PC-3 (cell line): ENCODE data around the gene PSMF1. TPM values are rescaled to one million over a fixed set of nuclear protein-coding genes. Genes with fewer than 3 reads are reported as not detected.

Experiments used
- ATAC-seq: fragments of 200-7000 bp; cut with Tn5 transposase; 2 replicates; pipeline ENCODE4 v1.9.1; 2020; ENCODE audit warnings: mild to moderate bottlenecking, moderate library complexity
- BruUV-seq: library from RNA; stranded (reverse); fragments of 400-500 nt; replicated peaks from 2 replicates; lab custom pipeline; 2021; lab: Mats Ljungman, UMichigan
- CTCF ChIA-PET: fragments of 300-600 bp; sonication (Branson Sonifier 250); formaldehyde crosslinking; loops from one replicate; lab custom pipeline; 2022; ENCODE audit warnings: antibody characterized with exemption; lab: Charles Lee
- POLR2A ChIA-PET: fragments of 300-600 bp; sonication (Branson Sonifier 250); formaldehyde crosslinking; loops from one replicate; lab custom pipeline; 2022; ENCODE audit warnings: antibody characterized with exemption; ENCODE audit not compliant: unreplicated experiment; lab: Charles Lee
- DNase-seq: peaks from one replicate; pipeline ENCODE4 v3.0.0-alpha.2; 2015
- H2AFZ ChIP-seq: fragments of 300-600 bp; sonication (generic); 2 replicates; pipeline ENCODE4 v1.6.0; 2016; ENCODE audit warnings: antibody characterized with exemption, low read length
- H3F3A ChIP-seq: fragments of 300-600 bp; sonication (generic); one replicate; pipeline ENCODE4 v1.6.0; 2017; ENCODE audit warnings: antibody characterized with exemption, low read length, control low read depth, mild to moderate bottlenecking; ENCODE audit not compliant: unreplicated experiment
- H3K27ac ChIP-seq: fragments of 300-600 bp; sonication (generic); 2 replicates; pipeline ENCODE4 v1.5.1; 2016; ENCODE audit warnings: mild to moderate bottlenecking, low read length
- H3K27me3 ChIP-seq: fragments of 300-600 bp; sonication (generic); 2 replicates; pipeline ENCODE4 v1.6.1; 2016; ENCODE audit warnings: low read length, mixed read lengths
- H3K36me3 ChIP-seq: fragments of 300-600 bp; sonication (generic); 2 replicates; pipeline ENCODE4 v1.6.1; 2016; ENCODE audit warnings: low read depth, mixed run types, low read length, mixed read lengths
- H3K4me1 ChIP-seq: fragments of 300-600 bp; sonication (generic); 2 replicates; pipeline ENCODE4 v1.5.1; 2016; ENCODE audit warnings: low read length; ENCODE audit not compliant: insufficient read depth
- H3K4me2 ChIP-seq: fragments of 300-600 bp; sonication (generic); 2 replicates; pipeline ENCODE4 v1.6.0; 2016; ENCODE audit warnings: low read length
- H3K4me3 ChIP-seq: fragments of 300-600 bp; sonication (generic); 2 replicates; pipeline ENCODE4 v1.5.1; 2016; ENCODE audit warnings: mild to moderate bottlenecking, low read length, mixed read lengths
- H3K79me2 ChIP-seq: fragments of 300-600 bp; sonication (generic); 2 replicates; pipeline ENCODE4 v1.6.1; 2017; ENCODE audit warnings: low read length, mixed read lengths
- H3K9ac ChIP-seq: fragments of 300-600 bp; sonication (generic); 2 replicates; pipeline ENCODE4 v1.6.0; 2016; ENCODE audit warnings: mild to moderate bottlenecking, low read length
- H3K9me2 ChIP-seq: fragments of 300-600 bp; sonication (generic); replicated peaks from 2 replicates; pipeline ENCODE4 v1.6.1; 2016; ENCODE audit warnings: mixed run types, low read length, mixed read lengths
- H3K9me3 ChIP-seq: fragments of 300-600 bp; sonication (generic); 2 replicates; pipeline ENCODE4 v1.6.1; 2016; ENCODE audit warnings: low read length, mixed read lengths
- H4K20me1 ChIP-seq: fragments of 300-600 bp; sonication (generic); 2 replicates; pipeline ENCODE4 v1.6.1; 2016; ENCODE audit warnings: low read length, mixed read lengths
- EZH2 ChIP-seq: fragments of 300-600 bp; sonication (generic); IDR thresholded peaks from one replicate; pipeline ENCODE4 v1.6.1; 2017; ENCODE audit warnings: antibody characterized with exemption, mild to moderate bottlenecking, low read length; ENCODE audit not compliant: unreplicated experiment
- EZH2phosphoT487 ChIP-seq: fragments of 300-600 bp; sonication (generic); IDR thresholded peaks from 2 replicates; pipeline ENCODE4 v1.6.1; 2018; ENCODE audit warnings: mild to moderate bottlenecking, antibody characterized with exemption, low read length, borderline replicate concordance
- intact Hi-C: fragments of 100-400 bp; cut with micrococcal nuclease; formaldehyde crosslinking; loops from 2 replicates; pipeline ENCODE4 v1.9.0; 2023
- total RNA-seq: library from RNA; depleted of rRNA; stranded (reverse); fragments of >200 nt; gene quantifications from 2 replicates; pipeline ENCODE4 v1.2.3, GENCODE V29; 2014
- TF ChIP-seq, protein P1 (sequence below): fragments of 300-600 bp; sonication (generic); conservative IDR thresholded peaks from 2 replicates; pipeline ENCODE4 v1.5.1; 2017; ENCODE audit warnings: antibody characterized with exemption, low read depth, mild to moderate bottlenecking, low read length

PSMF1 gene
- total RNA-seq, 1 experiment from 2014 or later = 60.8 TPM

DNA sequence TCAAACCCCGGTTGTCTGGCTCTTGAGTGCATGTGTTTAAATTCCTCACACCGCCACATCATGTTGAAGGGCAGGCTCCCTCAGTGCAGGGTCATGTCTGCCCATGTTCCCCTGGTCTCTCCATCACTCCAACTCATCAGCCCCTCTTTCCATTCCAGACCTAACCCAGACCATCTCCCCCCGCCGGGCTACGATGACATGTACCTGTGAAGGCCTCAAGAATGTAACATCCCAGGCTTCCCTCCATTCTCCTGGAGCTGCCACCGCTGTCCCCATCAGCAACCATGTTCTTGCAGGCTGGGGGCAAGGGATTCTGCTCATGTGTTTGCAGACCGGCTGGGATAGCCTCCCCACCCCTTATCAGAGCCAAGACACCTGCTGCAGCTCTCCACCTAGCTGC lies 46.5 kb downstream of the PSMF1 start:
- DNase-seq (no peak), ATAC-seq (no peak)
- Histone ChIP-seq H3K4me2 (no peak overlapping the region), H3K9me2 (no peaks in the 10 kb centered on the region), H3K9ac (no peak overlapping the region), H3K9me3 (no peaks in the 10 kb centered on the region), H3K27me3 (no peaks in the 10 kb centered on the region), H3K4me1 (no peaks in the 10 kb centered on the region), H3K36me3 (peaks cover 89% of the 10 kb centered on the region), H4K20me1 (no peaks in the 10 kb centered on the region; the same call in 1 of the 2 replicates), H3K4me3 (no peak overlapping the region), H2AFZ (no peak overlapping the region), H3K27ac (no peak overlapping the region), H3K79me2 (no peaks in the 10 kb centered on the region), H3F3A (no peaks in the 10 kb centered on the region)
- TF ChIP-seq EZH2 (no peak), EZH2phosphoT487 (no peak)
- TF ChIP-seq, protein P1, sequence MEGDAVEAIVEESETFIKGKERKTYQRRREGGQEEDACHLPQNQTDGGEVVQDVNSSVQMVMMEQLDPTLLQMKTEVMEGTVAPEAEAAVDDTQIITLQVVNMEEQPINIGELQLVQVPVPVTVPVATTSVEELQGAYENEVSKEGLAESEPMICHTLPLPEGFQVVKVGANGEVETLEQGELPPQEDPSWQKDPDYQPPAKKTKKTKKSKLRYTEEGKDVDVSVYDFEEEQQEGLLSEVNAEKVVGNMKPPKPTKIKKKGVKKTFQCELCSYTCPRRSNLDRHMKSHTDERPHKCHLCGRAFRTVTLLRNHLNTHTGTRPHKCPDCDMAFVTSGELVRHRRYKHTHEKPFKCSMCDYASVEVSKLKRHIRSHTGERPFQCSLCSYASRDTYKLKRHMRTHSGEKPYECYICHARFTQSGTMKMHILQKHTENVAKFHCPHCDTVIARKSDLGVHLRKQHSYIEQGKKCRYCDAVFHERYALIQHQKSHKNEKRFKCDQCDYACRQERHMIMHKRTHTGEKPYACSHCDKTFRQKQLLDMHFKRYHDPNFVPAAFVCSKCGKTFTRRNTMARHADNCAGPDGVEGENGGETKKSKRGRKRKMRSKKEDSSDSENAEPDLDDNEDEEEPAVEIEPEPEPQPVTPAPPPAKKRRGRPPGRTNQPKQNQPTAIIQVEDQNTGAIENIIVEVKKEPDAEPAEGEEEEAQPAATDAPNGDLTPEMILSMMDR = no peak
- POLR2A ChIA-PET = no interaction called here
- intact Hi-C loops = no loop called here
- CTCF ChIA-PET = no interaction called here
- TSS peak; percentile 72 for BruUV-seq

DNA sequence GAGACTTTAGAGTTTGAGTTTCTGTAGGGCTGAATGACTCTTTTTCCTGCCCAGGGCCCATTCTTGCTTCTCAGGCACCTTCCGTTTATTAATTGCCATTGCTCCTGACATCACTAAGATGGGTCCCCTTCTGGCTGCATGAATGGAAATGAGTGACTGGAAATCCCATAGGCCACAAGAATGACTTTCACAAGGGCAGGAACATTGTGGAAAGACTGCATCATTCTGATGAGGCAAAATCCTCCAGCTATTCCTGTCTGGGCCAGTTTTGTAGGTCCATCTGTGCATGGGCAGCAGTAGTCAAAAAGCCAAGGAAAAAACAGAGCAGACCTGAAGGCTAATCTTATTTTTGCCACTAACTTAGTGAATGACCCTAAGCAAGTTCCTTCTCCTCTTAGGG lies 47.1 kb downstream of the PSMF1 start:
- Histone ChIP-seq H3K9me3 (no peaks in the 10 kb centered on the region), H3K4me2 (no peak overlapping the region), H3K4me1 (no peaks in the 10 kb centered on the region), H3K9me2 (no peaks in the 10 kb centered on the region), H3F3A (no peaks in the 10 kb centered on the region), H3K36me3 (peaks cover 87% of the 10 kb centered on the region), H3K9ac (no peak overlapping the region), H2AFZ (no peak overlapping the region), H3K4me3 (no peak overlapping the region), H3K27ac (no peak overlapping the region), H3K79me2 (no peaks in the 10 kb centered on the region), H4K20me1 (no peaks in the 10 kb centered on the region; the same call in 1 of the 2 replicates), H3K27me3 (no peaks in the 10 kb centered on the region)
- intact Hi-C loops = no loop called here
- DNase-seq = no peak
- CTCF ChIA-PET = no interaction called here
- TF ChIP-seq EZH2 = no peak
- TF ChIP-seq, protein P1 = no peak
- no peak for TF ChIP-seq EZH2phosphoT487
- no peak for ATAC-seq
- no TSS peak for BruUV-seq
- POLR2A ChIA-PET = no interaction called here

DNA sequence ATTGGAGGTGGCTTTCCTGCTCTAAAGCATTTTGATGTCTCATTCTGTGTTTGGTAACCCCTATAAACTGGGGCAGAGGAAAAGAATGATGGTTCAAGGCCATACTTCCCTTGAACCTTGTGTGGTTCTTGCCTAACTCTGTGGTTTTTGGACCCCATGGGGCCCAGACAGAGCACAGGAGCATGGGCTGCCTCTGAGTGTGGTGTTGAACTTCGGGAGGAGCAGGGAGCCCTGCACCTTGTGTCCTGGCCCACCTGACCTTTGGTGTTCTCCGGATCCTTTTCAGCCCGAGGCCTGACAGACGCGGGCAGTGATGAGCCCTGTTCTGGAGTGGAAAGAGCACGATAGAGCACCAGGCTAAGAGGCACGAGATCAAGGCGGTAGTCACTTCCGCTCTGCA lies 47.5 kb downstream of the PSMF1 start:
- TF ChIP-seq EZH2phosphoT487 (no peak), EZH2 (no peak)
- TF ChIP-seq, protein P1 = no peak

More for the DNA sequence above, 47.5 kb downstream of the PSMF1 start:
- H3K4me2 ChIP-seq = no peak overlapping the region
- peaks cover 86% of the 10 kb centered on the region for H3K36me3 ChIP-seq
- POLR2A ChIA-PET = no interaction called here
- no peaks in the 10 kb centered on the region for H3F3A ChIP-seq
- no peaks in the 10 kb centered on the region for H3K27me3 ChIP-seq
- no TSS peak for BruUV-seq
- no peaks in the 10 kb centered on the region; the same call in 1 of the 2 replicates for H4K20me1 ChIP-seq
- no peak for DNase-seq
- no peaks in the 10 kb centered on the region for H3K9me3 ChIP-seq
- no peak overlapping the region for H3K4me3 ChIP-seq
- no peaks in the 10 kb centered on the region for H3K9me2 ChIP-seq
- H3K27ac ChIP-seq = no peak overlapping the region
- H3K9ac ChIP-seq = no peak overlapping the region
- CTCF ChIA-PET = no interaction called here
- H2AFZ ChIP-seq = no peak overlapping the region
- no peak for ATAC-seq
- intact Hi-C loops = no loop called here
- no peaks in the 10 kb centered on the region for H3K79me2 ChIP-seq
- no peaks in the 10 kb centered on the region for H3K4me1 ChIP-seq
